ENCODE measurements around the gene PXN.
"Not testable (repeated sequence)": the region's sequence is repeated elsewhere in the genome, so short reads cannot be mapped to it uniquely, and the experiment has no call there.

The PXN gene

DNA sequence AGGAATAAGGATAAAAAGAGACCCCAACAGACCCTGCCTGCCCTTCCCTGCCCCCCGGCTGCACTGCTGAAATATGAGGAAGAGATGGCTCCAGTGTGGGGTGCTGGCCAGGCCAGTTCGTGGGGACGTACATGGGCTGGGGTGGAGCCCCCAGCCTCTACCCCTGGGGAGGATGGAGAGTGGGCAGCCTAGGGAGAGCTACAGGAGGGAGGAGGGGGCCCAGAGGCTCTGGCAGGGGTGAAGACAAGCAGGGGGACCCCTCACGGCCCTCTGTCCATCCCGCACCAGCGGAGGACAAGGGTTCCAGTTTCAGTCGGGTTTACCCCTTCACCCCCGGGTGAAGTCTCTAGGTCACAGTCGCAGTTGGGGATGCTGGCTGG, 53.6 kb downstream of the PXN start:
- no peak for DNase-seq (ENCODE audit: low read depth in 2 of 2)

DNA sequence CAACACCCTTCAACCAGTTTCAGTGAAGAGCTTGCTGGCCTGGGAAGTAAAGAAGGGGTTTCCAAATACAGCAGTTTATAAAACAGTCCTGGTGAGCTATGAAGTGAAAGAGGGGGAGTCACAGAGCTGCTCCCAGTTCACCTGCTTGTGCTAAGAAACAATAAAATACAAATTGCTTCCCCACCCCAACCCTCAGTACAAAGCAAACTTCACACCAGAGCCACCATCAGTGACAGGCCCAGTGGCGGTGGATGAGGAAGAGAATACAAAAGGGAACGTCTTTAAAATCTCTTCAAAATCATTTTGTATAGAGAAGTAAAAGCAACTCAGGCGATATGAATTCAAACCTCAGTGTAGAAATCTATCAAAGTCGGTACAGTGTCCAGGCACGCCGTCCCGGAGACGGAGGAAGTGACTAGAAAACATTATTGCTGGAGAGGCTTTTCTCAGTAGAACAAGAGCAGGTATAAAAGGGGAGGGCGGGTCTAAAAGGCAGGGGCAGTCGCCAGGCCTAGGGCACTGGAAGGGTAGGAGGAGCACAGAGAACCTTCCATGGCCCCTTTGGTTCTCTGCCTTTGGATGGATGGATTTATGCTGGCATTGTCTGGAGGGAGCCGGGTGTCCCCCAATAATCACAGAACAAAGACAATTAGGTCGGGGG, 54.2 kb downstream of the PXN start:
- no peak for DNase-seq (ENCODE audit: low read depth in 2 of 2)

DNA sequence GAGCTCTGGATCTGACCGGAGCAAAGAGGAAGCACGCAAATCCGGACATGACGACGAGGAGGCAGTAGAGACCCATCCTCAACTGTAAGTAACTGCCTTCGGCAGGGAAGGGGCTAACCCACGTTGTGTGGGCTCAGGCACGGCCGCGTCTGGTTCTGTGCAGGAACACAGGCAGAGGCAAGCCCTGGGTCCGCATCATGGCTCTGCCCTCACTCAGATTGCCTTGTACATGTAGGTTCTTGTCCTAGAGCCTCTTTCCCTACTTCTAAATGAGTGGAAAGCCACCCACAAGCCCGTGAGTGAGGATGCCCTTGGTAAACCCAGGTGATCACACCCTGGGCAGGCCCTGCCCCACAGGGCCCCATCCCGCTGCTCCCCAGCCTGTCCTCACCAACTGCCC, 55.7 kb downstream of the PXN start:
- DNase-seq (ENCODE audit: low read depth in 2 of 2) = no peak

DNA sequence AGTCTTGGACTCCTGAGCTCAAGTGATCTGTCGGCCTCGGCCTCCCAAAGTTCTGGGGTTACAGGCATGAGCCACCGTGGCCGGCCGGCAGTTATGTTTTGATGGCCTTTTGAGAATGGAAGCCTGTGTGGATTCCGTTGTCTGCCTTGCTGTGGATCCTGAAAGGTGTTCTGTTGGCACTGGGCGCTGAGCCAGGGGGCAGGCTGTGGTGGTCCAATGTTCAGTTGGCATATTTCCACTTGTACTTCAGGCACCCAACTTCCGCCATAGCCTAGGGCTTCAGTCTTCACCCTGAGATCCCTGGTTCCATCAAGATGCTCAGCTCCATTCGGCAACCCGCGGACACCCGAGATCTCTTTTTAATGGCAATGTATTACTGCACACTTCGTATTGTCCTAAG, 58.3 kb downstream of the PXN start:
- no peak for DNase-seq (ENCODE audit: low read depth in 2 of 2)

- not testable (repeated sequence) for DNase-seq (ENCODE audit: low read depth in 2 of 2)
These were observed 58.7 kb downstream of the PXN start for GRCh38 chr12:120206781-120207180.

DNA sequence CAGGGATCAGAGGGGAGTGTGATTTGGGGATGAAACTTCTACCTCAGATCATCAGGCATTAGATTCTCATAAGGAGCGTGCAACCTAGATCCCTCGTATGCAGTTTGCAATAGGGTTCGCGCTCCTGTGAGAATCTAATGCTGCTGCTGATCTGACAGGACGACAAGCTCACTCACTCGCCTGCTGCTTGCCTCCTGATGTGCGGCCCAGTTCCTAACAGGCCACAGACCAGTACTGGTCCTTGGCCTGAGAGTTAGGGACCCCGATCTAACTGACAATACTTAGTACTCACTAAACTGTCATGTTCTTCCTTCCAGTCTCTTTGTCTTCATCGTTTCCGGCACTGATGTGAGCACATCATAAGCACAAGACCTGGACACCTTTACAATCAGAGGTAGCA, 59.3 kb downstream of the PXN start:
- no peak for DNase-seq (ENCODE audit: low read depth in 2 of 2)

DNA sequence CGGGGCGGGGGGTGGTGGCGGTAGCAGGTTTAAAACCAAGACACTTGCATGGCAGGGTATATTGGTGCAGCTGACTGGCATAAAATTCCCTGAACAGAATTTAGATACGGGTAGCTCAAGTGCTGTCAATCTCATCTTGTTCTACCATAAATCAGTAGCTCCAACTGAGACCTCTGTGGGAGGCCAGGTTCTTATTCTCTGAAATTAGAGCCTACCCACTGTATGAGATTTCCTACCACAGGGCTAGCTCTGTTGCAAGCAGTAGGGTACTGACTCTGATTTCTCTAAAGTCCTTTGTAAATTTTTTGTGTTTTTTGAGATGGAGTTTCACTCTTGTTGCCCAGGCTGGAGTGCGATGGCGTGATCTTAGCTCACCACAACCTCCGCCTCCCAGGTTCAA, 61.4 kb downstream of the PXN start:
- DNase-seq (ENCODE audit: low read depth in 2 of 2) = no peak

DNA sequence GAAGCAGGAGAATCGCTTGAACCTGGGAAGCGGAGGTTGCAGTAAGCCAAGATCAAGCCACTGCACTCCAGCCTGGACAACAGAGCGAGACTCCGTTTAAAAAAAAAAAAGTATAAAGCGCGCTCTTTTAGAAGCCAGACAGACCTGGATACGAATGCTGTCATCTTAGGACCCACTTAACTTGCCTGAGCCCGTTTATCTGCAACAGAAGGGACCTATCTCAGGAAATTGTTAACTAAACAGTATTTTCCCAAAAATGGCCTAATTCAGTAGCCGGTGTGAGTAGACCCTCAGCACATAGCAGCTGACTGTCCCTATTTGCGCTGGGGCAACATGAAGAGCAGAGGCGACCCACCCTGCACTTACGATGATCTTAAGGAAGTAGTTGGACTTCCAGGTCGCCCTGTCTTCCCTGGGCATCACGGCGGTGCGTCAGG, 65.1 kb downstream of the PXN start:
- DNase-seq (ENCODE audit: low read depth in 2 of 2) = no peak

DNA sequence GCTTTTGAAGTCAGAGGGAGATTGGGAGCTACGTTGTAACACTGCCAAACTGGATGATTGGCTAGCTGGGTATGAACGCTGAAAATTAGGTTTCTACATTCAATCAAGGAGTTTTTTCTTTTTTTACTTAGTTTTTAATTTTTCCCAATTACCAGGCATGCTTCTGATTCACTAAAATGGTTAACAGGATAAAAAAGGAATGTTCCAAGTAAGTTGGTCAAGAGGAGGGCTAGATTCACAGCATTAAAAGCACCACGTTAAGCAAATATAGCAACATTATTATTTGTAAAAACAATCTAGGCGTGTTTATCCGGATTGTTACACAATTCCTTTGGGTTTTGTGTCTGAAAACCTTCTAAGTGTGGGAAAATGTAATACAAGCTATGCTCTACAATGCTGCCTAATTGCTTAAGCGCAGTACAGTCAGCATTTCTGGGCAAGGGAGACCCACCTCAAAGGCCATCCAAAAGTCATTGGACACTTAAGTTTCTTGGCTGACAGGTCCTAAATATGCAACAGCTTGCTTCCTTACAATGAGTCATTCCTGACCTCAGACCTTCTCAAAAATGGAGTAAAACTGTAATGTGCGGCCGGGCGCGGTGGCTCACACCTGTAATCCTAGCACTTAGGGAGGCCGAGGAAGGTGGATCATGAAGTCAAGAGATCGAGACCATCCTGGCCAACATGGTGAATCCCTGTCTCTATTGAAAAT, 65.8 kb downstream of the PXN start:
- DNase-seq (ENCODE audit: low read depth in 2 of 2) = no peak

GRCh38 chr12:120199025-120199424, 66.5 kb downstream of the PXN start:
- DNase-seq (ENCODE audit: low read depth in 2 of 2) = no peak

GRCh38 chr12:120197542-120197887, 68.0 kb downstream of the PXN start:
- no peak for DNase-seq (ENCODE audit: low read depth in 2 of 2)

DNA sequence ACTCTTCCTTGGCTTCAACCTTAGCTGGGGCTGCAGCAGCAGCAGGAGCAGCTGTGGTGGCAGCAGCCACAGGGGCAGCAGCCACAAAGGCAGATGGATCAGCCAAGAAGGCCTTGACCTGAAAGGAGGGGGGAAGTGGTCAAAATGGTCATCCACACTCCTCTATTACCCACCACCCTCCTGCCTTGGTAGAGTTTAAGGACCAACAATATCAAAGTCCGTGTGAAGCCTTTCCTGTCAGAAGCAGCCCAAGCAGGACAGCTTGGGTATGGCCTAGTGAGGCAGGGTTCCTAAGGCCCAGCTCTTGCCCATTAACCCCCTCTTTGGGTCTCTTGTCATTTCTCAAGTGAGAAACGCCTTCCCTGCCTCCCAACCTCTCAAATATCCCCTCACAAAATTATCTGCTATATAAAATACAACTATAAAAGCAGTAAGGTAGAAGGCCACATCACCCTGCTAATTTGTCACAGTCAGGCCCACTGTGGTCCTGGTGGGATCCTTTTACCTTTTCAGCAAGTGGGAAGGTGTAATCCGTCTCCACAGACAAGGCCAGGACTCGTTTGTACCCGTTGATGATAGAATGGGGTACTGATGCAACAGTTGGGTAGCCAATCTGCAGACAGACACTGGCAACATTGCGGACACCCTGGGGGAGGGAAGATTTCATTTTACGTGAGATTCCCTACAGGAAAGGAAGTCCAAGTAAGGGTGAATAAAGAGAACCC, 68.6 kb downstream of the PXN start:
- DNase-seq (ENCODE audit: low read depth in 2 of 2) = not testable (repeated sequence)

- DNase-seq (ENCODE audit: low read depth in 2 of 2) = no peak
These were observed 69.2 kb downstream of the PXN start for GRCh38 chr12:120196363-120196762.

GRCh38 chr12:120194534-120195395, 70.8 kb downstream of the PXN start, which contains the start of gene GCN1:
Gene GCN1 (minus strand): TSS chr12:120194715. CDS start chr12:120194697, 18 bp downstream.
- DNase-seq (ENCODE audit: low read depth in 2 of 2) = peak; percentile 67 to 77

DNA sequence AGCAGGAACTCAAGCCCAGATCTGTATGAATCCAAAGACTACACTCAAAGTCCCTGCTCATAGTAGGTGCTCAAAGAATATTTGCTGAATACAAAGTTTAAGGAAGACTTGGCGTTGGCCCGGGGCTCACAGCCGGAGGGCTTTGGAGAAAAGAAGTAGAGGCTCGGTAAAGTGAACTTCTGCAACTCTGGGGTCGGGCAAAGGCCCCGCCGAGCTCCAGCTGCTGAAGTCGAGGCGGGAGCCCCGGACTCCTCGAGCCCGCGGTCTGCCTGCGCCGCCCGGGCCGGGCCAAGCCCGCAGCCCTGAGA, 71.3 kb downstream of the PXN start:
- DNase-seq (ENCODE audit: low read depth in 2 of 2) = no peak

DNA sequence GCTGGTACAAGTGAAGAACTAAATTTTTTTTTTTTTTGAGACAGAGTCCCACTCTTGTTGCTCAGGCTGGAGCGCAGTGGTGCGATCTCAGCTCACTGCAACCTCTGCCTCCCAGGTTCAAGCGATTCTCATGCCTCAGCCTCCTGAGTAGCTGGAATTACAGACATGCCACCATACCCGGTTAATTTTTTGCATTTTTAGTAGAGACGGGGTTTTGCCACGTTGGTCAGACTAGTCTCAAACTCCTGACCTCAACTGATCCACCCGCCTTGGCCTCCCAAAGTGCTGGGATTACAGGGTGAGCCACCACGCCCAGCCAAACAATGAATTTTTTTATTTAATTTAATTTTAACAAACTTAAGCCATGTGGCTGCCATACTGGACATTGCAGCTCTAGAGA, 72.2 kb downstream of the PXN start:
- DNase-seq (ENCODE audit: low read depth in 2 of 2) = not testable (repeated sequence)

DNA sequence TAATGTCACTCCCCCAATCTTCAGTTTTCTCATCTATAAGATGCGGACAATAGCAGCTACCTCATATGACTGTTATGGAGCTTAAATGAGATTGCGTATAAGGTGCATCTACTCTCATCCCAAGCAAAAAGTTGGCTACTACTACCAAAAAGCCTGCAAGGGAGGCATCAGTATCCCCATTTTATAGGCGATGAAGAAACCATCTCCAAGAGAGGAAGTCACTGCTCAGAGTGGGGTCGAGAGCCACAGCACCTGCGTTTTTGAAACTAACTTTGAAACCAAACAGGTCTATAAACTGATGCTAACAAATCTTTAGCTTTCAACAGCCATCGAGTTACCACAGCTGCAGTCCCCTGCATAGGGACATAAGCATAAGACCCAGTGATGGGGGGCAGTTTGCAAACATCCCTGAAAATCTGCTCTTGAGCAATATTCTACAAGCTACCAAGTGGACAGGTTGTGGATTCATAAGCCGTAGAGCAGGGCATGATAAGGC, 74.5 kb downstream of the PXN start:
- no peak for DNase-seq (ENCODE audit: low read depth in 2 of 2)

DNA sequence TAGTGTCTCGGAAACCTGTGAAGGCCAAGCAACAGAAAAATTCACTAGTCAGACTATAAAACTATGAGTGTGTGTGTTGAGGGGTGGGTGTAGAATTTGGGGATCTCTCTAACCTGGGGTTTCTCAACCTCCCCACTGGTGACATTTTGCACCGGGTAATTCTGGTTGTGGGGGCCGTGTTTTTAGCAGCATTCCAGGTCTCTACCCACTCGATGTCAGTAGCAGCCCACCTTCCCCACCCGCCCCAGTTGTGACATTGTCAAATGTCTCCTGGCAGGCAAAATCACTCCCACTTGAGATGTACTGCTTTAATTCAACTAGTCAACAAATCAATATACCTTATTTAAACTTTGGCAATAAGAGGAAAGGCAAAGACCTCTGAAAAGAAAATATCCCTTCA, 75.1 kb downstream of the PXN start:
- no peak for DNase-seq (ENCODE audit: low read depth in 2 of 2)

DNA sequence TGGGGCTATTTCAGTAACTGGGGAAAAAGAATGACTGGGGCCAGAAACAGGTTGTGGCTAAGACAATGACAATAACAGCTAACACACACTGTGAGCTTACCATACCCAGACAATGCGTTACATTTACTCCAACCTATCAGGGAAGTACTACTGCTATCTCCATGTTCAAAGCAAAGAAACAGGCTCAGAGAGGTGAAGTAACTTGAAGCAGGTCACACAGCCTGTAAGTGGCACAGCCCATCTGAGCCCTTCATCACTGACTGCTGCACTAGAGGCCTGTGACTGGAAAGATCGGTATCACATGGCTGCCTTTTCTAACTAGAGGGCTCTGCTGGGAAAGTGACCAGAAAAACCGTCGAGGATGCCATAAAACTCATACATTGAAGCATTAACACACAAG, 78.9 kb downstream of the PXN start:
- DNase-seq (ENCODE audit: low read depth in 2 of 2) = no peak

GRCh38 chr12:120183211-120183631, 82.3 kb downstream of the PXN start:
- no peak for DNase-seq (ENCODE audit: low read depth in 2 of 2)

DNA sequence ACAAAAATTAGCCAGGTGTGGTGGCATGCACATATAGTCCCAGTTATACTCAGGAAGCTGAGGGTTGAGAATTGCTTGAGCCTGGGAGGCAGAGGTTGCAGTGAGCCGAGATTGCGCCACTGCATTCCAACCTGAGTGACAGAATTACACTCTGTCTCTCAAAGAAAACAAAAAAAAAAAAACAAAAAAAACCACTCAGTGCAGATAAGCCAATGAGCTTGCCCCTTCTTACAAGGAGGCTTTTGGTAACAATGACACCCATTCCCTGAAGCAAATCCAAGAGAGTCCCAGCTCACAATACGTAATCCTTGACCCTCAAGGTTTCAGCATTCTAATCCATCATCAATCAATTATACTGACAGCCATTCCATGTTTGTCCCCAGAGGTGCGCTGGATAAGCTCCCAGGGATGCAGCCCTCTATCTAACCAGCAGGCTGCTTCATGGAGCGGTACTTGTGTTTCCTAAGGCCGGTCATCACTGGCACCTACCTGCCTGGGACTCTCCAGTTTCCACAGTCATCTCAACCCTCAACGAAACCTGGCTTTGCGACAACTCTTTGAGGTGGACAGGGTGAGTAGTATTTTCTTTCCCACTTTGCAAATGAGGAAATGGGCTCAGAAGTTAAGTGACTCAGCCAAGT, 83.4 kb downstream of the PXN start:
- no peak for DNase-seq (ENCODE audit: low read depth in 2 of 2)

DNA sequence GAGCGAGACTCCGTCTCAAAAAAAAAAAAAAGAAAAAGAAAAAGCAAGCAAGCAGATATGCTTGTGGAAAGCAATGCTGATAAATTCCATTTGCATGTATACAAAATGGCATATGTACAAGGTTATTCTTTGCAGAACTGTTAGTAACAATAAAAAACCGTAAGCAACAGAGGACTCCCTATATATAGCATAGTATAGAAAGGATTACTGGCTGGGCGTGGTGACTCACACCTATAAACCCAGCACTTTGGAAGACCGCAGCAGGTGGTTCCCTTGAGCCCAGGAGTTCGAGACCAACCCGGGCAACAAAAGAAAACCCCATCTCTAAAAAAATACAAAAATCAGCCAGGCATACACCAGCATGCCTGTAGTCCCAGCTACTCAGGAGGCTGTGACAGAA, 84.6 kb downstream of the PXN start:
- no peak for DNase-seq (ENCODE audit: low read depth in 2 of 2)

All from stimulated activated CD8-positive, alpha-beta memory T cell treated with anti-CD3 and anti-CD28 coated beads, Interleukin-2, amount 100 ng/mL, for 1 hour (primary cell).